HG02610 (cell line): ENCODE data around the gene ZBTB2.
"Not testable (repeated sequence)": the region's sequence is repeated elsewhere in the genome, so short reads cannot be mapped to it uniquely, and the experiment has no call there.

ENCODE experiments used
- ATAC-seq: cut with Tn5 transposase; IDR thresholded peaks from one replicate; pipeline ENCODE4 v1.9.1; 2021; ENCODE audit warnings: mild to moderate bottlenecking, moderate library complexity; ENCODE audit not compliant: unreplicated experiment

Gene ZBTB2

GRCh38 chr6:151338651-151339200, 52.6 kb downstream of the ZBTB2 start:
- no peak for ATAC-seq

GRCh38 chr6:151335930-151336329, 55.4 kb downstream of the ZBTB2 start:
- ATAC-seq = no peak

- ATAC-seq = no peak
Observed at GRCh38 chr6:151330130-151330696, 61.1 kb downstream of the ZBTB2 start.

- no peak for ATAC-seq
Observed at GRCh38 chr6:151327101-151327500, 64.3 kb downstream of the ZBTB2 start.

GRCh38 chr6:151326116-151326825, 65.1 kb downstream of the ZBTB2 start:
- no peak for ATAC-seq

GRCh38 chr6:151325075-151326050, 66.0 kb downstream of the ZBTB2 start:
- no peak for ATAC-seq

GRCh38 chr6:151324488-151324825, 66.9 kb downstream of the ZBTB2 start:
- peak; percentile 9 for ATAC-seq

- ATAC-seq = peak; percentile 63
Observed at GRCh38 chr6:151323791-151324487, 67.4 kb downstream of the ZBTB2 start.

- no peak for ATAC-seq
Observed at GRCh38 chr6:151322570-151322969, 68.8 kb downstream of the ZBTB2 start.

- no peak for ATAC-seq
Observed at GRCh38 chr6:151321438-151321837, 69.9 kb downstream of the ZBTB2 start.

GRCh38 chr6:151320140-151320539, 71.2 kb downstream of the ZBTB2 start:
- no peak for ATAC-seq

GRCh38 chr6:151317995-151318365, 73.4 kb downstream of the ZBTB2 start:
- no peak for ATAC-seq

- ATAC-seq = no peak
Observed at GRCh38 chr6:151317103-151317994, 74.0 kb downstream of the ZBTB2 start.

- ATAC-seq = not testable (repeated sequence)
Observed at GRCh38 chr6:151315661-151316060, 75.7 kb downstream of the ZBTB2 start.
